ENCODE measurements around the gene ADSS1.

- TF ChIP-seq POLR2A (IDR thresholded peaks at IDR 0.05; ENCODE audit: low read length), result no peak
- no peak for TF ChIP-seq GATA1 (IDR thresholded peaks at IDR 0.05; ENCODE audit: low read depth, low read length)
Measured at GRCh38 chr14:104699426-104699748, 24.6 kb upstream of the ADSS1 start.

Data from erythroblast (primary cell).